Central memory CD8-positive, alpha-beta T cell (primary cell): ENCODE results near the gene ACTG1.

ENCODE experiments used
- ATAC-seq: fragments of 150-1000 bp; cut with Tn5 transposase; replicated peaks from 2 replicates; pipeline ENCODE4 v1.10.0; 2022; ENCODE audit warnings: mild to moderate bottlenecking, moderate FRiP score, moderate number of reproducible peaks; ENCODE audit not compliant: poor library complexity, severe bottlenecking; ENCODE audit errors: extremely low read depth
- DNase-seq, 2 donors: peaks; one replicate each; pipeline ENCODE4 v3.0.0; 2021; ENCODE audit warnings: low spot score in 2 of 2
- H3K27ac Mint-ChIP-seq: one replicate; pipeline ENCODE4 v1.8.0; 2022; ENCODE audit warnings: low read depth, mild to moderate bottlenecking, moderate library complexity, mixed read lengths
- H3K27me3 Mint-ChIP-seq: one replicate; pipeline ENCODE4 v1.8.0; 2022; ENCODE audit warnings: mixed read lengths
- H3K36me3 Mint-ChIP-seq: one replicate; pipeline ENCODE4 v1.8.0; 2022; ENCODE audit warnings: mild to moderate bottlenecking, moderate library complexity, mixed read lengths; ENCODE audit not compliant: insufficient read depth
- H3K4me1 Mint-ChIP-seq: one replicate; pipeline ENCODE4 v1.8.0; 2022; ENCODE audit warnings: mixed read lengths
- H3K4me3 Mint-ChIP-seq: one replicate; pipeline ENCODE4 v1.8.0; 2022; ENCODE audit warnings: mild to moderate bottlenecking, moderate library complexity, mixed read lengths
- H3K9me3 Mint-ChIP-seq: one replicate; pipeline ENCODE4 v1.8.0; 2022; ENCODE audit warnings: mixed read lengths

ACTG1 gene

DNA sequence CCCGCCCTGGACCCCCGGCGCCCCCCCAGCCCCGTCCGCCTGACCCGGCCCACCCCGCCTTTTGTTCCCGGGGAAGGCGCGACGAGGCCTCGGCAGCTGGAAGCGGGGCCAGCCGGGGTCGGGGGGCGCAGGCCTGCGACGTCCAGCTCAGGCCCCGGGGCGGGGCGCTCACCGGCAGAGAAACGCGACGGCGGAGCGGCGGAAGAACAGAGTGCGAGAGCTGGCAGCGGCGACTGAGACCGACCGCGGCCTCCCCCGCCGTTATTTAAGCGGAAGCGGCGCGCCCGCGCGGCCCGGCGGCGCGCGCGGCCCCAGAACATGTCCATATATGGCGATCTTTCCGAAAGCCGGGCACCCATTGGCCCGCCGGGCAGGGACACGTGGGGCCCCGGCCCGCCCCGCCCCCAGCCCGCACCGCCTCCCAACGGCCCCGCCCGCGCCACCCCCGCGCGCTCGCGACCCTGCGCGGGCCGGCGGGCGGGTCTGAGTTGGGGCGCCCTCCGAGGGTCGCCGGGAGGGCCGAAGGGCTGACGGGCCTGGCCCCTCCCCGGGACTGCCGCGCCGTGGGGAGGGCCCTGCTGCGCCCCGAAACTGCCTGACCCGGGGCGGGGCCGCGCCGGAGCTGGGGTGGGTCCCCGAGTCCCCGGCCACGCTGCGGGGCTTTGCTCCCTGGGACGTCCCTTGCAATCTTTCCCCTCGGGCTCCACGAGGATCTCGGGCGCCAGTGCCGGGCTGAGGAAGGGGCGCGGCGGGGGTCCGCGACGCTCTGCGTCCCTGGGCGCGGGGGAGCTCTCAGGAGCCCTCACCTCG, at the start of gene ACTG1:
Gene ACTG1, minus strand, starts transcription at position 238 of the 810 bp plus-strand sequence. CDS start 445 bp downstream, outside the sequence.
- peak; percentile 75 for ATAC-seq
- peak; percentile 79 to 85 for DNase-seq
- no peaks in the 10 kb centered on the region for H3K27me3 Mint-ChIP-seq
- H3K36me3 Mint-ChIP-seq, result peaks cover 58% of the 10 kb centered on the region
- H3K27ac Mint-ChIP-seq, result peak within 1 kb of the TSS; percentile 92
- H3K4me3 Mint-ChIP-seq, result peak within 1 kb of the TSS; percentile 100
- no peaks in the 10 kb centered on the region for H3K9me3 Mint-ChIP-seq
- H3K4me1 Mint-ChIP-seq, result peaks cover 64% of the 10 kb centered on the region

DNA sequence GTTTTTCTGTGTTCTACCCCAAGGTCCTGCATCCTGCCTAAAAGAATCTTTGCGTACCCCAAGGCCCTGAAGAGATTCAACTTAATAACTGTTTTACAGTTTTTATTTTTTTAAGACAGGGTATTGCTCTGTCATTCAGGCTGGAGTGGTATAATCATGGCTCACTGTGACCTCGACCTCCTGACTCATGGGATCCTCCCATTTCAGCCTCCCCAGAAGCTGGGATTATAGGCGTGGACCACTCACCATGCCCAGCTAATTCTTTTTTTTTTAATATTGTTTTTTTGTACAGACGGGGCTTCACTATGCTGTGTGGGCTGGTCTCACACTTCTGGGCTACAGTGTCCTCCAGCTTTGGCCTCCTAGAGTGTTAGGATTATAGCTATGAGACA, 48.9 kb upstream of the ACTG1 start:
- no peak for DNase-seq
- no peaks in the 10 kb centered on the region for H3K27me3 Mint-ChIP-seq
- H3K9me3 Mint-ChIP-seq, result no peaks in the 10 kb centered on the region
- no peaks in the 10 kb centered on the region for H3K4me1 Mint-ChIP-seq
- H3K27ac Mint-ChIP-seq, result no peak overlapping the region
- ATAC-seq, result no peak
- H3K4me3 Mint-ChIP-seq, result no peak overlapping the region
- peaks cover 34% of the 10 kb centered on the region for H3K36me3 Mint-ChIP-seq

DNA sequence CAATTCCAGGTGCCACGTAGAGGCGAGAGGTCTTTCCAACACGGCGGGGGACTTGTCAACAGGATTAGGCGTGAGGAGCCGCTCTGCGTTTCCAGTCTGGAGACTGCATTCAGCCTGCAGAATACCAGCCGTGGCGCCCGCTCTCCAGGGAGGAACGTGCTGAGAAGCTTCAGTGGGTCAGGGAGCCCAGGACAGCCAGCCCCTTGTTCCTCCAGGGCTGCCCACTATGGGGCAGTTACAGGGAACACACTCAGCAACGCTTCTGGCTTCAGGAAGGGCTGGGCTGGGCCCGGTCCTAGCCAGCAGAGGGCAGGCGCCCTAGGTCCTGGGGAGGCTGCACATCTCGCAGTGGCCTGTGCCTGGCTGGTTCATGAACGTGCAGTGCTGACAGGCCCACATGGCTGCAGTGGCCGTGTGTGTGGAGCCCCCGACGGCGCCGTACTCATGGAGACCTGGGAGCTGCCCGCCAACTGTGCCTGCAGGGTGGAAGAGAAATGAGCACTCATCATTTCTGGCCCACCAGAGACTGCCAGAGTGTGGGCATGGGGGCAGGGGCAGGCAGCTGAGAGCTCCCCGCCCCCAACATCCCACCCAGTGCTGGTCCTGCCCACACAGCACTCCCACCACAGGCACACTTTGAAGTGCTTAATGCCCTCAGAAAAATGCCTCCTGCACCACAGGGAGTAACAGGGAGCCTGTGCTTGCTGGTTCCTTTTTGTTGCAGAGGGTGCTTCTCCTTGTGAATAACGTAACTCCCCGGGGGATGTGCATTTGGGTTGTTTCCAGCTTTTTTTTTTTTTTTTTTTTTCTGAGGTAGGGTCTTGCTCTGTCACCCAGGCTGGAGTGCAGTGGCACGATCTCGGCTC, 46.6 kb upstream of the ACTG1 start:
- H3K27ac Mint-ChIP-seq, result no peak overlapping the region
- no peaks in the 10 kb centered on the region for H3K9me3 Mint-ChIP-seq
- no peaks in the 10 kb centered on the region for H3K27me3 Mint-ChIP-seq
- peaks cover 23% of the 10 kb centered on the region for H3K36me3 Mint-ChIP-seq
- no peak for DNase-seq
- no peak for ATAC-seq
- no peak overlapping the region for H3K4me3 Mint-ChIP-seq
- peaks cover 2% of the 10 kb centered on the region for H3K4me1 Mint-ChIP-seq

GRCh38 chr17:81558115-81558468, 45.5 kb upstream of the ACTG1 start:
- peaks cover 13% of the 10 kb centered on the region for H3K4me1 Mint-ChIP-seq
- H3K27ac Mint-ChIP-seq, result no peak overlapping the region
- H3K36me3 Mint-ChIP-seq, result peaks cover 24% of the 10 kb centered on the region
- H3K9me3 Mint-ChIP-seq, result no peaks in the 10 kb centered on the region
- H3K4me3 Mint-ChIP-seq, result no peak overlapping the region
- H3K27me3 Mint-ChIP-seq, result no peaks in the 10 kb centered on the region
- no peak for ATAC-seq
- DNase-seq, result no peak

DNA sequence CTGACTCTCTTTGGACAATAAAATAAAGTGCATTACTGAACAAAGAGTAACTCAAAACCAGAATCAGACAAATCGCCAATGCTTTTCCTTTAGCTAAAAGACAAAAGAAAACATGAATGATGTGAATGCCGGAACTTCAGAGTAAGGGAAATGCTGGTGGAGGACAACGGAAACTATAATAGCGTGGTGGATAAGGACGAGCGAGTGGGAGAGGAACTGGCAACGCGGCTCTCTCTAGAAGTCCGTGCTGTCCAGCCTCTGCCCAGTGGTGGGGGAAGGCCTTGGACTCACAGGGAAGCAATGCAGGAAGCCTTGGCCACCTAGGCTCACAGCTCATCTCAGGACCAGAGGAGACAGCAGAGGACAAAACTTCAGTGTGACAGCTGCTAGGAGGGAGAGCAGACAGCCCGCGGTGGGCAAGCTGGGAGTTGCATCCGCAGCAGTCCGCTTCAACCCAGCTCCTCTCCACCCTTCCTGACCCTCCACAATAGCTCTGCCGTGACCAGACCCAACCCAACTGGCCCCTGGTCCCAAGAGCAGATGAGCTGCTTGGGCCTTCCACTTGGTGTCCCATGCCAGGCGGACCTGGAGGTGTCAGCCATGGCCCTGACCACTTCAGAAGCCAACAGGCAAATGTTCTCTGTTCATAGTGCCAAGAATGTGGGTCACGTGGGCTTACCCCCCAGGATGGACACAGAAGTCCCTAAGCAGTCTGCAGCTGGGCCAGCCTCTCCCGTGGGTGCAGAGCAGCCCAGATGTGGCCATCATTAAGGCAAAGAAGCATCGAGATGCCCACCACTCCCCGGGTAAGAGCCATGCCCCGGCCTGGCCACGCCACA, 44.9 kb upstream of the ACTG1 start:
- H3K27ac Mint-ChIP-seq, result no peak overlapping the region
- H3K27me3 Mint-ChIP-seq, result no peaks in the 10 kb centered on the region
- H3K9me3 Mint-ChIP-seq, result no peaks in the 10 kb centered on the region
- H3K36me3 Mint-ChIP-seq, result peaks cover 26% of the 10 kb centered on the region
- H3K4me3 Mint-ChIP-seq, result no peak overlapping the region
- H3K4me1 Mint-ChIP-seq, result peaks cover 16% of the 10 kb centered on the region
- DNase-seq, result no peak
- no peak for ATAC-seq

- DNase-seq (no peak), ATAC-seq (no peak)
- no peaks in the 10 kb centered on the region for H3K27me3 Mint-ChIP-seq
- H3K4me1 Mint-ChIP-seq, result peaks cover 16% of the 10 kb centered on the region
- no peak overlapping the region for H3K27ac Mint-ChIP-seq
- peaks cover 25% of the 10 kb centered on the region for H3K36me3 Mint-ChIP-seq
- H3K9me3 Mint-ChIP-seq, result no peaks in the 10 kb centered on the region
- no peak overlapping the region for H3K4me3 Mint-ChIP-seq
Observed at GRCh38 chr17:81556863-81557262, 44.3 kb upstream of the ACTG1 start.

DNA sequence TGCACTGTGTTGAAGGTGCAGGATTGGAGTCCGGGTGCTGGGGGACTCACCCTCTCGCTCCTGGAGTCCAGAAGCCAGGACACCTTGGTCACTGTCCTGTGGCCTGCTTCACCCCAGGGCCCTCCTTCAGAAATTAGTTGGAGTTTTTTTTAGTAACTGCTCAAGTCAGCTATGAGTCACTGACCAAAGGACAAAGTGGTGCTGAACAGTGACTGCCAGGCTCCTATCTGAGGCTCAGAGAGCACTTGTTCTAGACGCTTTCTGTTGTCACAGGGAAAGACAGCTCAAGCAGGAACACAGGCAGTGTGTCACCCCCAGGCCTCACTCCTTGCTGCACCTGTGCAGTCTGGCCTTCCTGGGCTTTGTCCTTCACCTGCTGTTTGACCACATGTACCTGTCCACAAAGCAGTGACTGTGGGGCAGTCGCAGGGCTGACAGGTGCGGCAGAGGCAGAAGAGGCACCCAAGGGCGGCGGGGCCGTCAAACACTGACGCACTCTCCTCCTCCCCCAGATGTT, 43.6 kb upstream of the ACTG1 start:
- no peak overlapping the region for H3K27ac Mint-ChIP-seq
- H3K4me1 Mint-ChIP-seq, result peaks cover 20% of the 10 kb centered on the region
- ATAC-seq, result no peak
- peaks cover 24% of the 10 kb centered on the region for H3K36me3 Mint-ChIP-seq
- no peak overlapping the region for H3K4me3 Mint-ChIP-seq
- H3K27me3 Mint-ChIP-seq, result no peaks in the 10 kb centered on the region
- DNase-seq, result no peak
- no peaks in the 10 kb centered on the region for H3K9me3 Mint-ChIP-seq

DNA sequence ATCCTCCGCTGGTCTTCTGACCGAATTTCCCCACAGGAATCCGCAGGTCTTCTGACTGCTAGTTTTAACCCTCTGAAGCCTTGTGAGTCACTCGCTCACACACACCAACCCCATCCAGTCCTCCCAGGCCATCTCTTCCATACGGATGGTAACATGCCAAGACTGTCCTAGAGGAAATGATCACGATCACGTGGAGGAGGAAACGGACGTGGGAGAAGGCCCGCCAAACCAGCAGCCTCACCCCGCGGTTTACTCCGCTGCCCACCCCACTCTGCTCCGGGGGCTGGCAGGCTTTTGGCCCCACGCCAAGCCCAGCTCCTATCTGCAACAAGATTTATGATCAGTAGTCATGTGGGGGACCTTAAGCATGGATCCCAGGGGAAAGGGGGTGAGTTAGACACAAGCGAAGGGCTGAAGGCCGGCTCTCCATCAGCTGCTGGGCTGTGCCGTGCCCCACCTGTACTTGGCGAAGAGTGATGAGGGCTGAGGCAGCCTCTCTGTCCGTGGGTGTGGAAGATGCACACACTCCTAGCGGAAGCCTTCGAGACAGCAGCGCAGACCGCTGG, 41.1 kb upstream of the ACTG1 start:
- no peak for DNase-seq
- Mint-ChIP-seq H3K27me3 (no peaks in the 10 kb centered on the region), H3K36me3 (peaks cover 26% of the 10 kb centered on the region), H3K9me3 (no peaks in the 10 kb centered on the region), H3K4me3 (peak overlapping the region; percentile 84), H3K27ac (peak overlapping the region; percentile 91), H3K4me1 (peaks cover 32% of the 10 kb centered on the region)
- ATAC-seq, result no peak

GRCh38 chr17:81553018-81553615, 40.5 kb upstream of the ACTG1 start:
- ATAC-seq (peak; percentile 81), DNase-seq (peak; percentile 39 to 48)
- peaks cover 26% of the 10 kb centered on the region for H3K36me3 Mint-ChIP-seq
- H3K4me3 Mint-ChIP-seq, result peak overlapping the region; percentile 84
- peak overlapping the region; percentile 91 for H3K27ac Mint-ChIP-seq
- peaks cover 32% of the 10 kb centered on the region for H3K4me1 Mint-ChIP-seq
- H3K9me3 Mint-ChIP-seq, result no peaks in the 10 kb centered on the region
- H3K27me3 Mint-ChIP-seq, result no peaks in the 10 kb centered on the region

DNA sequence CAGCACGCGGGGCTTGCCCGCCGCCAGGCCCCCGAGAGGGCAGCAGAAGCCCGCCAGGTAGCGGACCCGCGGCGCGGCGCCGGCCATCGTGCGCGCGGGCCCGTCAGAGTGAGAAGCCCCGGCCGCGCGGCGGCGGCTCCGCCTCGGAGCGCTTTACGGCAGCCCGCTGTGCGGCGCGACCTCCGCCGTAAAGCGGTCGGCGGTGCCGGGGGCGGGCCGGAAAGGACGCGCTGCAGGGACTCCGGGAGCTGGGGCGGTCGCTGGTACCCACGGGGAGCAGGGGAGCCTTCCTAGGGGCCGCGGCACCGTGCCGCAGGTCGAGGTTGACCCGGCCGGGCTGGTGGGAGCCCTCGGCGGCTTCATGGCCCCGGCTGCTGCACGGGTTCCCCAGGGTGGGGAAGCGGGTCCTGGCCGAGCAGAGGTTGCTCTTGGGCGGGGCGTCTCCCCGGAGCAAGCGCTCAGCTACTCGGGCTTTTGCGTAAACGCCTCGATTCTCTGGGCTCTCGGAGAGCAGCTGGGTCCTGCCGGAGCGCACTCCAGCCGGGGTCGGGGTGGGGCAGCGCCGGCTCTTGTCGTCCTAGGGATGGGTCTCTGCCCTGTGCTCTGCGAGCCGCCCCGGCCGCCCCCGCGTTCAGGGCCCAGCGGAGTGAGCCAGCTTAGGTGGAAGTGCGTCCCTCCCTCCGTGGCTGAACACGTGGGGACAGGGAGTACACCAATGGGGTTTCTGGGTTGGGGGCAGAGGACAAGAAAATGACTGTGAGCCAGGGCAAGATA, 39.8 kb upstream of the ACTG1 start, which contains the start of gene FAAP100:
Gene FAAP100, minus strand, starts transcription at position 110 of the 774 bp plus-strand sequence. Its CDS starts 23 bp downstream, at position 87.
- peak within 1 kb of the TSS; percentile 91 for H3K27ac Mint-ChIP-seq
- ATAC-seq (peak; percentile 59), DNase-seq (peak; percentile 70 to 74)
- H3K27me3 Mint-ChIP-seq, result no peaks in the 10 kb centered on the region
- H3K9me3 Mint-ChIP-seq, result no peaks in the 10 kb centered on the region
- peaks cover 32% of the 10 kb centered on the region for H3K4me1 Mint-ChIP-seq
- H3K4me3 Mint-ChIP-seq, result peak within 1 kb of the TSS; percentile 84
- peaks cover 25% of the 10 kb centered on the region for H3K36me3 Mint-ChIP-seq
